CD4-positive, CD25-positive, alpha-beta regulatory T cell (primary cell): ENCODE measurements around the gene ACVR1C. TPM values are rescaled to one million over a fixed set of nuclear protein-coding genes. Genes with fewer than 3 reads are reported as not detected.

Experiments used
- ATAC-seq, 2 donors: fragments of 150-1000 bp; cut with Tn5 transposase; one replicate each; pipeline ENCODE4 v1.10.0; 2021; ENCODE audit warnings: low read depth in 2 of 2, moderate number of reproducible peaks in 2 of 2, moderate library complexity in 1 of 2
- DNase-seq, 3 donors: peaks; one replicate each; pipeline versions ENCODE4 v3.0.0 to v3.0.0-alpha.2; 2012 to 2022; ENCODE audit warnings: mixed read lengths in 1 of 3
- H3K27ac ChIP-seq: one replicate; pipeline ENCODE4 v1.7.0; 2013; ENCODE audit warnings: mild to moderate bottlenecking, low read length; ENCODE audit not compliant: insufficient read depth, poor library complexity, severe bottlenecking
- H3K27me3 ChIP-seq: one replicate; pipeline ENCODE4 v1.7.0; 2013; ENCODE audit warnings: low read length; ENCODE audit not compliant: control insufficient read depth, insufficient read depth
- H3K36me3 ChIP-seq: one replicate; pipeline ENCODE4 v1.7.0; 2013; ENCODE audit warnings: mild to moderate bottlenecking, low read length, moderate library complexity; ENCODE audit not compliant: control insufficient read depth, insufficient read depth
- H3K4me1 ChIP-seq: 2 replicates; pipeline ENCODE4 v1.7.0; 2013; ENCODE audit warnings: mild to moderate bottlenecking, low read length; ENCODE audit not compliant: insufficient read depth, control insufficient read depth, poor library complexity, severe bottlenecking
- H3K4me3 ChIP-seq: one replicate; pipeline ENCODE4 v1.7.0; 2013; ENCODE audit warnings: low read depth, mild to moderate bottlenecking, low read length, moderate library complexity
- H3K9me3 ChIP-seq, 2 experiments: 1 replicate in 1 of 2; 2 replicates in 1 of 2; pipeline ENCODE4 v1.7.0; 2013; ENCODE audit warnings: low read length in 2 of 2, mild to moderate bottlenecking in 1 of 2, moderate library complexity in 1 of 2; ENCODE audit not compliant: control insufficient read depth in 2 of 2
- H3K27ac Mint-ChIP-seq, 3 donors: one replicate each; pipeline ENCODE4 v1.8.0; 2020 to 2022; ENCODE audit warnings: mild to moderate bottlenecking in 3 of 3, mixed read lengths in 3 of 3, moderate library complexity in 2 of 3
- H3K27me3 Mint-ChIP-seq: one replicate; pipeline ENCODE4 v1.8.0; 2022; ENCODE audit warnings: mild to moderate bottlenecking, mixed read lengths
- H3K36me3 Mint-ChIP-seq: one replicate; pipeline ENCODE4 v1.8.0; 2020; ENCODE audit warnings: mixed read lengths
- H3K4me1 Mint-ChIP-seq, 4 donors: one replicate each; pipeline ENCODE4 v1.8.0; 2020 to 2022; ENCODE audit warnings: mixed read lengths in 4 of 4, mild to moderate bottlenecking in 1 of 4
- H3K4me3 Mint-ChIP-seq, 4 donors: one replicate each; pipeline ENCODE4 v1.8.0; 2020 to 2022; ENCODE audit warnings: mild to moderate bottlenecking in 4 of 4, mixed read lengths in 4 of 4, moderate library complexity in 3 of 4
- H3K9me3 Mint-ChIP-seq, 7 donors: one replicate each; pipeline ENCODE4 v1.8.0; 2020 to 2022; ENCODE audit warnings: mixed read lengths in 7 of 7, mild to moderate bottlenecking in 3 of 7, moderate library complexity in 2 of 7
- polyA plus RNA-seq, 4 donors: library from polyadenylated mRNA; unstranded; fragments of 300-500 nt; fragmentation: Illumina TruSeq; gene quantifications; one replicate each; pipeline ENCODE4 v1.2.3, GENCODE V29; 2021
- total RNA-seq: library from RNA; stranded (reverse); gene quantifications from one replicate; pipeline ENCODE4 v1.2.3, GENCODE V29; 2022

ACVR1C gene
- total RNA-seq, result 1.1 TPM
- under 1 TPM; 0.05 to 0.84 (median 0.51) TPM for polyA plus RNA-seq

GRCh38 chr2:157628477-157629415 is at the start of gene ACVR1C:
Gene ACVR1C (minus strand): TSS chr2:157628864. CDS start chr2:157628644, 220 bp downstream.
- Histone ChIP-seq H3K36me3 (no peaks in the 10 kb centered on the region), H3K27ac (peak within 1 kb of the TSS; percentile 47), H3K4me1 (peaks cover 16% of the 10 kb centered on the region), H3K27me3 (peaks cover 7% of the 10 kb centered on the region), H3K9me3 (no peaks in the 10 kb centered on the region), H3K4me3 (peak within 1 kb of the TSS; percentile 55)
- Mint-ChIP-seq H3K27me3 (peaks cover 22% of the 10 kb centered on the region), H3K9me3 (no peaks in the 10 kb centered on the region), H3K27ac (peak within 1 kb of the TSS; percentile 52 to 94 (median 88)), H3K36me3 (no peaks in the 10 kb centered on the region), H3K4me1 (peaks cover 4 to 40% (median 18%) of the 10 kb centered on the region in 4 donors), H3K4me3 (peak within 1 kb of the TSS; percentile 84 to 92 (median 89))
- DNase-seq, result peak; percentile 64 to 82 (median 71)
- ATAC-seq, result peak; percentile 87 to 90

- no peak overlapping the region for H3K27ac Mint-ChIP-seq
- H3K27me3 Mint-ChIP-seq, result peaks cover 16% of the 10 kb centered on the region
- no peaks in the 10 kb centered on the region for H3K4me1 Mint-ChIP-seq
- ATAC-seq, result no peak
- Histone ChIP-seq H3K9me3 (no peaks in the 10 kb centered on the region), H3K4me3 (no peak overlapping the region), H3K36me3 (no peaks in the 10 kb centered on the region), H3K27me3 (no peaks in the 10 kb centered on the region), H3K27ac (no peak overlapping the region), H3K4me1 (no peaks in the 10 kb centered on the region)
- H3K36me3 Mint-ChIP-seq, result no peaks in the 10 kb centered on the region
- no peak for DNase-seq
- H3K9me3 Mint-ChIP-seq, result peaks cover 0 to 4% (median 0%) of the 10 kb centered on the region in 7 donors
- no peak overlapping the region for H3K4me3 Mint-ChIP-seq
These were observed 49.3 kb upstream of the ACVR1C start for GRCh38 chr2:157677941-157678340.

- Mint-ChIP-seq H3K4me3 (no peak overlapping the region), H3K27me3 (no peaks in the 10 kb centered on the region), H3K27ac (no peak overlapping the region), H3K36me3 (no peaks in the 10 kb centered on the region), H3K9me3 (peaks cover 0 to 5% (median 0%) of the 10 kb centered on the region in 7 donors), H3K4me1 (no peaks in the 10 kb centered on the region)
- Histone ChIP-seq H3K36me3 (no peaks in the 10 kb centered on the region), H3K4me3 (no peak overlapping the region), H3K27me3 (no peaks in the 10 kb centered on the region), H3K9me3 (no peaks in the 10 kb centered on the region), H3K27ac (no peak overlapping the region), H3K4me1 (no peaks in the 10 kb centered on the region)
- no peak for ATAC-seq
- DNase-seq, result no peak
These were observed 43.5 kb upstream of the ACVR1C start for GRCh38 chr2:157672129-157672528.

- Histone ChIP-seq H3K27ac (no peak overlapping the region), H3K9me3 (no peaks in the 10 kb centered on the region), H3K36me3 (no peaks in the 10 kb centered on the region), H3K4me1 (no peaks in the 10 kb centered on the region), H3K4me3 (no peak overlapping the region), H3K27me3 (no peaks in the 10 kb centered on the region)
- DNase-seq (no peak), ATAC-seq (no peak)
- peaks cover 0 to 2% (median 0%) of the 10 kb centered on the region in 7 donors for H3K9me3 Mint-ChIP-seq
- H3K36me3 Mint-ChIP-seq, result no peaks in the 10 kb centered on the region
- no peak overlapping the region for H3K4me3 Mint-ChIP-seq
- no peaks in the 10 kb centered on the region for H3K27me3 Mint-ChIP-seq
- no peaks in the 10 kb centered on the region for H3K4me1 Mint-ChIP-seq
- no peak overlapping the region for H3K27ac Mint-ChIP-seq
These were observed 33.7 kb upstream of the ACVR1C start for GRCh38 chr2:157662401-157662800.

- Mint-ChIP-seq H3K9me3 (peaks cover 0 to 2% (median 0%) of the 10 kb centered on the region in 7 donors), H3K4me3 (no peak overlapping the region), H3K36me3 (no peaks in the 10 kb centered on the region), H3K27me3 (no peaks in the 10 kb centered on the region), H3K27ac (no peak overlapping the region), H3K4me1 (no peaks in the 10 kb centered on the region)
- Histone ChIP-seq H3K27ac (no peak overlapping the region), H3K27me3 (no peaks in the 10 kb centered on the region), H3K9me3 (no peaks in the 10 kb centered on the region), H3K36me3 (no peaks in the 10 kb centered on the region), H3K4me3 (no peak overlapping the region), H3K4me1 (no peaks in the 10 kb centered on the region)
- DNase-seq (no peak), ATAC-seq (no peak)
These were observed 33.1 kb upstream of the ACVR1C start for GRCh38 chr2:157661776-157662175.

- Histone ChIP-seq H3K4me3 (no peak overlapping the region), H3K27ac (no peak overlapping the region), H3K36me3 (no peaks in the 10 kb centered on the region), H3K4me1 (no peaks in the 10 kb centered on the region), H3K27me3 (no peaks in the 10 kb centered on the region), H3K9me3 (no peaks in the 10 kb centered on the region)
- Mint-ChIP-seq H3K36me3 (no peaks in the 10 kb centered on the region), H3K9me3 (no peaks in the 10 kb centered on the region), H3K27me3 (peaks cover 4% of the 10 kb centered on the region), H3K4me1 (no peaks in the 10 kb centered on the region), H3K27ac (no peak overlapping the region), H3K4me3 (no peak overlapping the region)
- no peak for ATAC-seq
- DNase-seq, result no peak
These were observed 29.2 kb upstream of the ACVR1C start for GRCh38 chr2:157657858-157658257.

- DNase-seq (no peak), ATAC-seq (no peak)
- Histone ChIP-seq H3K4me1 (no peaks in the 10 kb centered on the region), H3K4me3 (no peak overlapping the region), H3K27ac (no peak overlapping the region), H3K36me3 (no peaks in the 10 kb centered on the region), H3K27me3 (no peaks in the 10 kb centered on the region), H3K9me3 (no peaks in the 10 kb centered on the region)
- H3K36me3 Mint-ChIP-seq, result no peaks in the 10 kb centered on the region
- H3K4me1 Mint-ChIP-seq, result no peaks in the 10 kb centered on the region
- no peak overlapping the region for H3K4me3 Mint-ChIP-seq
- no peaks in the 10 kb centered on the region for H3K9me3 Mint-ChIP-seq
- peaks cover 10% of the 10 kb centered on the region for H3K27me3 Mint-ChIP-seq
- H3K27ac Mint-ChIP-seq, result no peak overlapping the region
These were observed 28.4 kb upstream of the ACVR1C start for GRCh38 chr2:157657101-157657500.

GRCh38 chr2:157644776-157645175 is 16.1 kb upstream of the ACVR1C start:
- Histone ChIP-seq H3K27me3 (peaks cover 3% of the 10 kb centered on the region), H3K9me3 (no peaks in the 10 kb centered on the region), H3K36me3 (no peaks in the 10 kb centered on the region), H3K27ac (no peak overlapping the region), H3K4me1 (no peaks in the 10 kb centered on the region), H3K4me3 (no peak overlapping the region)
- Mint-ChIP-seq H3K36me3 (no peaks in the 10 kb centered on the region), H3K4me3 (no peak overlapping the region), H3K27me3 (peaks cover 18% of the 10 kb centered on the region), H3K9me3 (peaks cover 0 to 1% (median 0%) of the 10 kb centered on the region in 7 donors), H3K27ac (no peak overlapping the region), H3K4me1 (no peaks in the 10 kb centered on the region)
- DNase-seq (no peak), ATAC-seq (no peak)
